ENCODE data around the gene C2orf68. TPM values are rescaled to one million over a fixed set of nuclear protein-coding genes. Genes with fewer than 3 reads are reported as not detected.

The C2orf68 gene
- total and polyA plus RNA-seq, 2 of the 8 experiments (the other 6 are each of a cell fraction or from before 2014, with no cell fraction given), result 46.3 to 49.4 TPM

- TF ChIP-seq CHD7 (IDR thresholded peaks at IDR 0.05; ENCODE audit: insufficient replicate concordance, low read length) (no peak), RNF2 (IDR thresholded peaks at IDR 0.05; ENCODE audit: borderline replicate concordance, low read depth, low read length, missing control alignments, poor library complexity, severe bottlenecking) (no peak), JUN (IDR thresholded peaks at IDR 0.05; ENCODE audit: low read depth, low read length) (no peak)
Observed at GRCh38 chr2:85605406-85606115, 6.3 kb downstream of the C2orf68 start (continued).
